Body of pancreas (tissue), 4 donors: Measurements from ENCODE around the gene SOX12.

Experiments used
- CTCF ChIP-seq, 7 experiments: fragments of 450-650 bp in 4 of 7; fragments of 200-600 bp in 3 of 7; sonication (generic) in 3 of 7; IDR thresholded peaks; one replicate each; pipeline ENCODE4 v1.5.1; 2016 to 2019; ENCODE audit warnings: antibody characterized with exemption in 7 of 7
- POLR2A ChIP-seq, 3 donors: fragments of 450-650 bp; IDR thresholded peaks; one replicate each; pipeline ENCODE4 v1.6.1; 2016; ENCODE audit warnings: antibody characterized with exemption in 3 of 3, mild to moderate bottlenecking in 2 of 3

DNA sequence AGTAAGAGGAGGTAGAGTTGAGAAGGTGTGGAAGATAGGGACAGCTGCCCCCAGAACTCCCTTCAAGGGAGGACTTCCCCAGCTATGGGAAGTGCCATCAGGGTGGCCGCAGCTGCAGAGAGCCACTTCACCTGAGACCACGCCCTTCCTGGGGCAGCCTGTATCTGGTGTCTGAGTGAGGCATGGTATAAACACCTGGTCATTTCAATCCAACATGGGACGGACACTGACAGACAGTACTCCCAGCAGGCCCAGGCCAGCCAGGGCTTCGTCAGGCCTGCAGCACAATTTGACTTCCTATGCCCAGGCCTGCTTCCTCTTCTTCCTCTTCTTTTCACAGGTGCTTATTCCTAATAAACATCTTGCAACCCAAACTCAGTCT, 4.5 kb downstream of the SOX12 start:
- TF ChIP-seq POLR2A (IDR thresholded peaks at IDR 0.05): no peak
- no peak for TF ChIP-seq CTCF (IDR thresholded peaks at IDR 0.05)
